ENCODE results near the gene ENOX2.

Gene ENOX2

GRCh38 chrX:130840345-130840744, 62.7 kb downstream of the ENOX2 start:
- DNase-seq (ENCODE audit: low read depth, low spot score): no peak
- Histone ChIP-seq H3K9ac (ENCODE audit: insufficient read length) (no peak overlapping the region), H3K36me3 (ENCODE audit: insufficient read depth, low read length) (no peaks in the 10 kb centered on the region), H3K4me3 (no peak overlapping the region), H3K9me3 (ENCODE audit: low read depth, low read length) (no peaks in the 10 kb centered on the region), H3K27ac (no peak overlapping the region)
- TF ChIP-seq EZH2 (IDR thresholded peaks at IDR 0.05) (no peak), FOXP2 (optimal IDR thresholded peaks at IDR 0.05; ENCODE audit: control extremely low read depth, extremely low read length, insufficient read depth) (no peak), POLR2AphosphoS5 (IDR thresholded peaks at IDR 0.05; ENCODE audit: borderline replicate concordance, low read depth, low read length) (no peak)

GRCh38 chrX:130836447-130836846, 66.6 kb downstream of the ENOX2 start:
- Histone ChIP-seq H3K36me3 (ENCODE audit: insufficient read depth, low read length) (no peaks in the 10 kb centered on the region), H3K4me3 (no peak overlapping the region), H3K27ac (no peak overlapping the region), H3K9me3 (ENCODE audit: low read depth, low read length) (no peaks in the 10 kb centered on the region), H3K9ac (ENCODE audit: insufficient read length) (no peak overlapping the region)
- no peak for DNase-seq (ENCODE audit: low read depth, low spot score)
- TF ChIP-seq FOXP2 (optimal IDR thresholded peaks at IDR 0.05; ENCODE audit: control extremely low read depth, extremely low read length, insufficient read depth) (no peak), POLR2AphosphoS5 (IDR thresholded peaks at IDR 0.05; ENCODE audit: borderline replicate concordance, low read depth, low read length) (no peak), EZH2 (IDR thresholded peaks at IDR 0.05) (no peak)

- TF ChIP-seq EZH2 (IDR thresholded peaks at IDR 0.05) (no peak), POLR2AphosphoS5 (IDR thresholded peaks at IDR 0.05; ENCODE audit: borderline replicate concordance, low read depth, low read length) (no peak), FOXP2 (optimal IDR thresholded peaks at IDR 0.05; ENCODE audit: control extremely low read depth, extremely low read length, insufficient read depth) (no peak)
- Histone ChIP-seq H3K9me3 (ENCODE audit: low read depth, low read length) (no peaks in the 10 kb centered on the region), H3K36me3 (ENCODE audit: insufficient read depth, low read length) (no peaks in the 10 kb centered on the region), H3K9ac (ENCODE audit: insufficient read length) (no peak overlapping the region), H3K4me3 (no peak overlapping the region), H3K27ac (no peak overlapping the region)
- DNase-seq (ENCODE audit: low read depth, low spot score): no peak
Measured at GRCh38 chrX:130834830-130835229, 68.2 kb downstream of the ENOX2 start.

GRCh38 chrX:130834149-130834548, 68.9 kb downstream of the ENOX2 start:
- H3K36me3 ChIP-seq (ENCODE audit: insufficient read depth, low read length): no peaks in the 10 kb centered on the region
- TF ChIP-seq FOXP2 (optimal IDR thresholded peaks at IDR 0.05; ENCODE audit: control extremely low read depth, extremely low read length, insufficient read depth): no peak
- no peak for TF ChIP-seq POLR2AphosphoS5 (IDR thresholded peaks at IDR 0.05; ENCODE audit: borderline replicate concordance, low read depth, low read length)
- no peak for TF ChIP-seq EZH2 (IDR thresholded peaks at IDR 0.05)
- H3K27ac ChIP-seq: no peak overlapping the region
- H3K4me3 ChIP-seq: no peak overlapping the region
- H3K9ac ChIP-seq (ENCODE audit: insufficient read length): no peak overlapping the region
- H3K9me3 ChIP-seq (ENCODE audit: low read depth, low read length): no peaks in the 10 kb centered on the region
- DNase-seq (ENCODE audit: low read depth, low spot score): no peak

GRCh38 chrX:130831347-130831722, 71.7 kb downstream of the ENOX2 start:
- no peak for DNase-seq (ENCODE audit: low read depth, low spot score)
- H3K9ac ChIP-seq (ENCODE audit: insufficient read length): no peak overlapping the region
- H3K9me3 ChIP-seq (ENCODE audit: low read depth, low read length): no peaks in the 10 kb centered on the region
- H3K36me3 ChIP-seq (ENCODE audit: insufficient read depth, low read length): no peaks in the 10 kb centered on the region
- H3K27ac ChIP-seq: no peak overlapping the region
- TF ChIP-seq EZH2 (IDR thresholded peaks at IDR 0.05) (no peak), POLR2AphosphoS5 (IDR thresholded peaks at IDR 0.05; ENCODE audit: borderline replicate concordance, low read depth, low read length) (no peak), FOXP2 (optimal IDR thresholded peaks at IDR 0.05; ENCODE audit: control extremely low read depth, extremely low read length, insufficient read depth) (no peak)
- no peak overlapping the region for H3K4me3 ChIP-seq

- Histone ChIP-seq H3K9ac (ENCODE audit: insufficient read length) (no peak overlapping the region), H3K36me3 (ENCODE audit: insufficient read depth, low read length) (no peaks in the 10 kb centered on the region), H3K4me3 (no peak overlapping the region), H3K27ac (no peak overlapping the region), H3K9me3 (ENCODE audit: low read depth, low read length) (no peaks in the 10 kb centered on the region)
- TF ChIP-seq FOXP2 (optimal IDR thresholded peaks at IDR 0.05; ENCODE audit: control extremely low read depth, extremely low read length, insufficient read depth): no peak
- no peak for TF ChIP-seq POLR2AphosphoS5 (IDR thresholded peaks at IDR 0.05; ENCODE audit: borderline replicate concordance, low read depth, low read length)
- no peak for TF ChIP-seq EZH2 (IDR thresholded peaks at IDR 0.05)
- DNase-seq (ENCODE audit: low read depth, low spot score): no peak
Measured at GRCh38 chrX:130830599-130831346, 72.2 kb downstream of the ENOX2 start.

GRCh38 chrX:130829526-130830515, 73.2 kb downstream of the ENOX2 start:
- Histone ChIP-seq H3K36me3 (ENCODE audit: insufficient read depth, low read length) (no peaks in the 10 kb centered on the region), H3K9ac (ENCODE audit: insufficient read length) (no peak overlapping the region), H3K4me3 (no peak overlapping the region), H3K9me3 (ENCODE audit: low read depth, low read length) (no peaks in the 10 kb centered on the region), H3K27ac (no peak overlapping the region)
- TF ChIP-seq EZH2 (IDR thresholded peaks at IDR 0.05): no peak
- no peak for TF ChIP-seq FOXP2 (optimal IDR thresholded peaks at IDR 0.05; ENCODE audit: control extremely low read depth, extremely low read length, insufficient read depth)
- no peak for TF ChIP-seq POLR2AphosphoS5 (IDR thresholded peaks at IDR 0.05; ENCODE audit: borderline replicate concordance, low read depth, low read length)
- DNase-seq (ENCODE audit: low read depth, low spot score): no peak

GRCh38 chrX:130828641-130829040, 74.4 kb downstream of the ENOX2 start:
- no peaks in the 10 kb centered on the region for H3K36me3 ChIP-seq (ENCODE audit: insufficient read depth, low read length)
- TF ChIP-seq EZH2 (IDR thresholded peaks at IDR 0.05) (no peak), POLR2AphosphoS5 (IDR thresholded peaks at IDR 0.05; ENCODE audit: borderline replicate concordance, low read depth, low read length) (no peak), FOXP2 (optimal IDR thresholded peaks at IDR 0.05; ENCODE audit: control extremely low read depth, extremely low read length, insufficient read depth) (no peak)
- DNase-seq (ENCODE audit: low read depth, low spot score): no peak
- no peaks in the 10 kb centered on the region for H3K9me3 ChIP-seq (ENCODE audit: low read depth, low read length)
- no peak overlapping the region for H3K9ac ChIP-seq (ENCODE audit: insufficient read length)
- H3K4me3 ChIP-seq: no peak overlapping the region
- no peak overlapping the region for H3K27ac ChIP-seq

Data from SK-N-MC (cell line).